Prostate gland (tissue), 2 donors: ENCODE results near the gene PAQR5.

Experiments used
- POLR2A ChIP-seq: fragments of 450-650 bp; IDR thresholded peaks from one replicate; pipeline ENCODE4 v1.6.1; 2016; ENCODE audit warnings: antibody characterized with exemption, mild to moderate bottlenecking
- TF ChIP-seq, protein P1 (sequence below), 4 experiments: fragments of 200-600 bp in 2 of 4; fragments of 450-650 bp in 2 of 4; sonication (generic) in 2 of 4; IDR thresholded peaks; 1 replicate in 3 of 4; 2 replicates in 1 of 4; pipeline ENCODE4 v1.5.1; 2016 to 2019; ENCODE audit warnings: antibody characterized with exemption in 4 of 4, mild to moderate bottlenecking in 2 of 4, moderate library complexity in 2 of 4

DNA sequence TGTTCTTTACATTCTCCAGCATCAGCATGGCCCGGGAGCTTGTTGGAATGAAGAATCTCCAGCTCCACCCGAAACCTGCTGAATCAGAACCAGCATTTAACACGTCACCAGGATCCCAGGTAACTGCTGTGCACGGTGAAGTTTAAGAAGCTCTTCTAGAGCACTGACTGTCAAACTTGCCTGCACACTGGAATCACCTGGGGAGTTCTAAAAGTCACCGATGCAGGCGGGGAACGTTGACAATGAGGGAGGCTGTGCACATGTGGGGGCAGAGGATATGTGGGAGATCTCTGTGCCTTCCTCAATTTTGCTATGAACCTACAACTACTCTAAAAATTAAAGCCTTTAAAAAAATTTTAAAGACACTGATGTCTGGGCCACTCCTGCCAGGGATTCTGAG lies 19.1 kb upstream of the PAQR5 start:
- TF ChIP-seq, protein P1, sequence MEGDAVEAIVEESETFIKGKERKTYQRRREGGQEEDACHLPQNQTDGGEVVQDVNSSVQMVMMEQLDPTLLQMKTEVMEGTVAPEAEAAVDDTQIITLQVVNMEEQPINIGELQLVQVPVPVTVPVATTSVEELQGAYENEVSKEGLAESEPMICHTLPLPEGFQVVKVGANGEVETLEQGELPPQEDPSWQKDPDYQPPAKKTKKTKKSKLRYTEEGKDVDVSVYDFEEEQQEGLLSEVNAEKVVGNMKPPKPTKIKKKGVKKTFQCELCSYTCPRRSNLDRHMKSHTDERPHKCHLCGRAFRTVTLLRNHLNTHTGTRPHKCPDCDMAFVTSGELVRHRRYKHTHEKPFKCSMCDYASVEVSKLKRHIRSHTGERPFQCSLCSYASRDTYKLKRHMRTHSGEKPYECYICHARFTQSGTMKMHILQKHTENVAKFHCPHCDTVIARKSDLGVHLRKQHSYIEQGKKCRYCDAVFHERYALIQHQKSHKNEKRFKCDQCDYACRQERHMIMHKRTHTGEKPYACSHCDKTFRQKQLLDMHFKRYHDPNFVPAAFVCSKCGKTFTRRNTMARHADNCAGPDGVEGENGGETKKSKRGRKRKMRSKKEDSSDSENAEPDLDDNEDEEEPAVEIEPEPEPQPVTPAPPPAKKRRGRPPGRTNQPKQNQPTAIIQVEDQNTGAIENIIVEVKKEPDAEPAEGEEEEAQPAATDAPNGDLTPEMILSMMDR (IDR thresholded peaks at IDR 0.05) = no peak
- TF ChIP-seq POLR2A = no peak
